ENCODE results near the gene RBL1. TPM values are rescaled to one million over a fixed set of nuclear protein-coding genes. Genes with fewer than 3 reads are reported as not detected.

The RBL1 gene
- total RNA-seq, 4 donors from 2014 or later = 8.0 to 30.6 (median 12.3) TPM

DNA sequence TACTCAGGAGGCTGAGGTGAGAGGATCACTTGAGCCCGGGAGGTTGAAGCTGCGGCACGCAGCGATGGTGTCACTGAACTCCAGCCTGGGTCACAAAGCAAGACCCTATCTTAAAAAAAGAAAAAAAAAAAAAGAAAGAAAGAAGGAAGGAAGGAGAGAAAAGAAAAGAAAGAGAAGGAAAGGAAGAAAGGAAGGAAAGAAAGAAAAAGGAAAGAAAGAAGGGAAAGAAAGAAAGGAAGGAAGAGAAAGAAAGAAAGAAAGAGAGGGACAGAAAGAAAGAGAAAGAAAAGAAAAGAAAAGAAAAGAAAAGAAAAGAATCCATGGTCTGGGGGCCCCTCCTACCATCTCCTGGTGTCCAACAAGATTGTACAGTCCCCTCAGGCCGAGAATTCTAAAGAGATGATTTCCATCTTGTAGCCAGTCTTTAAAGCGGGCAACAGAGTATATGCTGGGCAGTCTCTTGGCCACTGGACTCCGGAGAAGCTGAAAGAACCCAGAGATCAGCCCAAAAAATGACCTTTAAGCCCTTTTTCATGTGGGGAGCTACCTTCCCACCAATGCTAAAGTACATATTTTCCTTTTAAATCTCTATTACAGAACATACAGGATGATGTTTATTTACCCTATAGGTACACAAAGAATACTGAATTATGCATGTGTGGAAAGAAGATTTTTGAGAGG, 23.7 kb upstream of the RBL1 start:
- no peak for TF ChIP-seq CTCF (IDR thresholded peaks at IDR 0.05)
- no peak for TF ChIP-seq POLR2A (IDR thresholded peaks at IDR 0.05)
- no peak for TF ChIP-seq EP300 (IDR thresholded peaks at IDR 0.05)
- Histone ChIP-seq H3K4me3 (no peak overlapping the region), H3K9me3 (no peaks in the 10 kb centered on the region), H3K27ac (no peak overlapping the region), H3K27me3 (no peaks in the 10 kb centered on the region), H3K4me1 (no peaks in the 10 kb centered on the region), H3K36me3 (peaks cover 0 to 4% (median 0%) of the 10 kb centered on the region in 3 donors)
- DNase-seq (ENCODE audit: low spot score in 2 of 2) = no peak
- WGBS, 2 donors = 93% methylated on average over 7 of the region's 7 CpGs

DNA sequence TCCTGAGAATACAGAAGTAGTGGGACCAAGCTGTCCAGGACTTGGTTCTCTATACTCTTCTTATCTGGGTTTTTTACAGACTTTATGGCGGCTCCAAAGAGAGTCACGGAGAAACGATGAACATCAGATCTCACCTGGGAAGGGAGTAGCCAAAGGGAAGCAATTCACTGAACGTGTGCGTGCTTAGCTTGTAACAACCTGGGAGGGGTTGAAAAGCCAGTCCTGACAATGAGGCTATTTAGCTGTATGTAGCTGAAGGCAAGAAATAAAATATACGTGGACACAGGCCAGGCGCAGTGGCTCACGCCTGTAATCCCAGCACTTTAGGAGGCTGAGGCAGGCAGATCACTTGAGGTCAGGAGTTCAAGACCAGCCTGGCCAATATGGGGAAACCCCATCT, 18.2 kb upstream of the RBL1 start:
- Histone ChIP-seq H3K36me3 (peaks cover 0 to 29% (median 0%) of the 10 kb centered on the region in 3 donors), H3K4me1 (no peaks in the 10 kb centered on the region), H3K9me3 (no peaks in the 10 kb centered on the region), H3K4me3 (no peak overlapping the region), H3K27ac (no peak overlapping the region), H3K27me3 (no peaks in the 10 kb centered on the region)
- WGBS, 2 donors = 82 to 84% methylated on average over 8 of the region's 8 CpGs
- no peak for DNase-seq (ENCODE audit: low spot score in 2 of 2)
- TF ChIP-seq POLR2A (IDR thresholded peaks at IDR 0.05) (no peak), EP300 (IDR thresholded peaks at IDR 0.05) (no peak), CTCF (IDR thresholded peaks at IDR 0.05) (no peak)

- TF ChIP-seq POLR2A (IDR thresholded peaks at IDR 0.05) (no peak), EP300 (IDR thresholded peaks at IDR 0.05) (no peak), CTCF (IDR thresholded peaks at IDR 0.05) (no peak)
- Histone ChIP-seq H3K4me3 (no peak overlapping the region), H3K36me3 (peaks cover 0 to 29% (median 0%) of the 10 kb centered on the region in 3 donors), H3K27me3 (no peaks in the 10 kb centered on the region), H3K4me1 (no peaks in the 10 kb centered on the region), H3K27ac (no peak overlapping the region), H3K9me3 (no peaks in the 10 kb centered on the region)
- WGBS, 2 donors = 86 to 90% methylated on average over 2 of the region's 2 CpGs
- no peak for DNase-seq (ENCODE audit: low spot score in 2 of 2)
These were observed 16.2 kb upstream of the RBL1 start for GRCh38 chr20:37111926-37112455.

DNA sequence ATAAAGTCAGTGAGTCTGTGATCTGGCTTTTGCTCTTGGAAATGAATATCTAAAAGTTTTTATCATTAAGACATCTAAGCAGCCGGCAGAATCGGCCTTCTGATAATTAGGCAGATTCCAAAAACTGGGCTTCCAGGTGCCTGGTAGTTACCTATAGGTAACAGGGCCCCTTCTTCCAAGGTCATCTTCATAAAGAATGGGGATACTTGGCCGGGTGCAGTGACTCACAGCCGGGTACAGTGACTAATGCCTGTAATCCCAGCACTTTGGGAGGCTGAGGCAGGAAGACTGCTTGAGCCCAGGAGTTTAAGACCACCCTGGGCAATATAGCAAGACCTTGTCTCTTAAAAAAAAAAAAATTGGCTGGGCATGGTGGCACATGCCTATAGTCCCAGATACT, 12.9 kb upstream of the RBL1 start:
- WGBS, 2 donors = 84 to 92% methylated on average over 4 of the region's 4 CpGs
- no peaks in the 10 kb centered on the region for H3K4me1 ChIP-seq
- H3K9me3 ChIP-seq = no peaks in the 10 kb centered on the region
- H3K27ac ChIP-seq = no peak overlapping the region
- TF ChIP-seq EP300 (IDR thresholded peaks at IDR 0.05) = no peak
- no peak for TF ChIP-seq POLR2A (IDR thresholded peaks at IDR 0.05)
- no peak for TF ChIP-seq CTCF (IDR thresholded peaks at IDR 0.05)
- H3K4me3 ChIP-seq = no peak overlapping the region
- peaks cover 0 to 25% (median 0%) of the 10 kb centered on the region in 3 donors for H3K36me3 ChIP-seq
- DNase-seq (ENCODE audit: low spot score in 2 of 2) = no peak
- no peaks in the 10 kb centered on the region for H3K27me3 ChIP-seq

- DNase-seq (ENCODE audit: low spot score in 2 of 2) = no peak
- 90 to 95% methylated on average over 6 of the region's 6 CpGs for WGBS, 2 donors
- H3K36me3 ChIP-seq = peaks cover 0 to 6% (median 0%) of the 10 kb centered on the region in 3 donors
These were observed 6.8 kb upstream of the RBL1 start for GRCh38 chr20:37102571-37102970.

More at GRCh38 chr20:37102571-37102970, 6.8 kb upstream of the RBL1 start:
- H3K4me1 ChIP-seq = no peaks in the 10 kb centered on the region
- no peaks in the 10 kb centered on the region for H3K9me3 ChIP-seq
- H3K27ac ChIP-seq = no peak overlapping the region
- no peak overlapping the region for H3K4me3 ChIP-seq
- TF ChIP-seq POLR2A (IDR thresholded peaks at IDR 0.05) (no peak), CTCF (IDR thresholded peaks at IDR 0.05) (no peak), EP300 (IDR thresholded peaks at IDR 0.05) (no peak)
- H3K27me3 ChIP-seq = no peaks in the 10 kb centered on the region
